H9 (cell line): ENCODE measurements around the gene ACTL8. TPM values are rescaled to one million over a fixed set of nuclear protein-coding genes. Genes with fewer than 3 reads are reported as not detected.

ENCODE experiments used
- DNase-seq: peaks from one replicate; pipeline ENCODE4 v3.0.0-alpha.2; 2017
- H2AFZ ChIP-seq: one replicate; pipeline ENCODE4 v1.6.1; 2013; ENCODE audit warnings: mild to moderate bottlenecking, low read length, control low read depth, moderate library complexity
- H2AK5ac ChIP-seq: 2 replicates; pipeline ENCODE4 v1.6.1; 2013; ENCODE audit warnings: low read length, control low read depth, mixed read lengths; ENCODE audit not compliant: insufficient read length
- H2BK120ac ChIP-seq: one replicate; pipeline ENCODE4 v1.6.1; 2013; ENCODE audit warnings: low read depth, mild to moderate bottlenecking, low read length, control low read depth, inconsistent platforms; ENCODE audit not compliant: poor library complexity, severe bottlenecking
- H2BK12ac ChIP-seq: 2 replicates; pipeline ENCODE4 v1.6.1; 2013; ENCODE audit warnings: low read length, control low read depth, mixed read lengths, low read depth; ENCODE audit not compliant: insufficient read length
- H2BK15ac ChIP-seq: 2 replicates; pipeline ENCODE4 v1.6.1; 2013; ENCODE audit warnings: low read depth, low read length, control low read depth
- H2BK20ac ChIP-seq: one replicate; pipeline ENCODE4 v1.6.1; 2013; ENCODE audit warnings: low read depth, mild to moderate bottlenecking, low read length, control low read depth, inconsistent platforms; ENCODE audit not compliant: poor library complexity, severe bottlenecking
- H2BK5ac ChIP-seq: 2 replicates; pipeline ENCODE4 v1.6.1; 2013; ENCODE audit warnings: low read length, control low read depth, mixed read lengths; ENCODE audit not compliant: insufficient read length
- H3K14ac ChIP-seq: 2 replicates; pipeline ENCODE4 v1.6.1; 2013; ENCODE audit warnings: low read length, control low read depth; ENCODE audit not compliant: insufficient read depth
- H3K18ac ChIP-seq: 2 replicates; pipeline ENCODE4 v1.6.1; 2013; ENCODE audit warnings: low read depth, mild to moderate bottlenecking, mixed read lengths, low read length, control low read depth; ENCODE audit not compliant: insufficient read length
- H3K23ac ChIP-seq: 2 replicates; pipeline ENCODE4 v1.6.1; 2013; ENCODE audit warnings: low read length, control low read depth, mixed read lengths, low read depth; ENCODE audit not compliant: insufficient read length
- H3K23me2 ChIP-seq: 2 replicates; pipeline ENCODE4 v1.6.1; 2013; ENCODE audit warnings: low read depth, mild to moderate bottlenecking, mixed read lengths, low read length, control low read depth; ENCODE audit not compliant: insufficient read length, poor library complexity, severe bottlenecking
- H3K27ac ChIP-seq: 2 replicates; pipeline ENCODE4 v1.5.1; 2013; ENCODE audit warnings: low read length, control low read depth, mixed read lengths, low read depth; ENCODE audit not compliant: insufficient read length
- H3K27me3 ChIP-seq: 2 replicates; pipeline ENCODE4 v1.6.1; 2013; ENCODE audit warnings: low read length, control low read depth, inconsistent platforms; ENCODE audit not compliant: insufficient read depth
- H3K4ac ChIP-seq: 2 replicates; pipeline ENCODE4 v1.6.1; 2013; ENCODE audit warnings: low read depth, mild to moderate bottlenecking, control low read depth, inconsistent platforms, low read length, moderate library complexity
- H3K4me1 ChIP-seq: 2 replicates; pipeline ENCODE4 v1.6.1; 2013; ENCODE audit warnings: low read length, control low read depth, inconsistent platforms; ENCODE audit not compliant: insufficient read depth
- H3K4me2 ChIP-seq: 2 replicates; pipeline ENCODE4 v1.6.1; 2013; ENCODE audit warnings: low read length, control low read depth, mixed read lengths; ENCODE audit not compliant: insufficient read length, insufficient read depth
- H3K56ac ChIP-seq: 2 replicates; pipeline ENCODE4 v1.6.1; 2013; ENCODE audit warnings: low read depth, mild to moderate bottlenecking, mixed read lengths, low read length, control low read depth; ENCODE audit not compliant: insufficient read length
- H3K79me1 ChIP-seq: 2 replicates; pipeline ENCODE4 v1.6.1; 2013; ENCODE audit warnings: low read depth, mild to moderate bottlenecking, moderate library complexity, low read length, control low read depth, inconsistent platforms; ENCODE audit not compliant: insufficient read depth, poor library complexity, severe bottlenecking
- H3K79me2 ChIP-seq: 2 replicates; pipeline ENCODE4 v1.6.1; 2013; ENCODE audit warnings: low read length, control low read depth, inconsistent platforms; ENCODE audit not compliant: insufficient read depth
- H3K9ac ChIP-seq: 2 replicates; pipeline ENCODE4 v1.6.1; 2013; ENCODE audit warnings: low read length, control low read depth, mixed read lengths; ENCODE audit not compliant: insufficient read length; ENCODE audit errors: extremely low read depth
- H3K9me3 ChIP-seq: one replicate; pipeline ENCODE4 v1.6.1; 2013; ENCODE audit warnings: low read depth, low read length, inconsistent platforms; ENCODE audit not compliant: control insufficient read depth
- H3T11ph ChIP-seq: one replicate; pipeline ENCODE4 v1.6.1; 2013; ENCODE audit warnings: mild to moderate bottlenecking, low read length, control low read depth, inconsistent platforms
- H4K20me1 ChIP-seq: one replicate; pipeline ENCODE4 v1.6.1; 2013; ENCODE audit not compliant: control insufficient read depth, insufficient read length, insufficient read depth
- H4K5ac ChIP-seq: 2 replicates; pipeline ENCODE4 v1.6.1; 2013; ENCODE audit warnings: low read depth, mild to moderate bottlenecking, mixed read lengths, low read length, control low read depth; ENCODE audit not compliant: insufficient read length
- H4K8ac ChIP-seq: replicated peaks from 2 replicates; pipeline ENCODE4 v1.6.1; 2013; ENCODE audit warnings: low read length, control low read depth, mixed read lengths, low read depth; ENCODE audit not compliant: insufficient read length
- H4K91ac ChIP-seq: 2 replicates; pipeline ENCODE4 v1.6.1; 2013; ENCODE audit warnings: low read depth, mild to moderate bottlenecking, moderate library complexity, mixed read lengths, low read length, control low read depth; ENCODE audit not compliant: insufficient read length
- H3K27ac Mint-ChIP-seq, 3 experiments: 2 replicates in 2 of 3; 3 replicates in 1 of 3; pipeline ENCODE4 v1.8.0; 2020 to 2021; ENCODE audit warnings: mixed read lengths in 3 of 3, mild to moderate bottlenecking in 1 of 3, moderate library complexity in 1 of 3
- H3K27me3 Mint-ChIP-seq: 2 replicates; pipeline ENCODE4 v1.8.0; 2021; ENCODE audit warnings: low read depth, mild to moderate bottlenecking, moderate library complexity, mixed read lengths
- H3K36me3 Mint-ChIP-seq, 3 experiments: 2 replicates in 2 of 3; 3 replicates in 1 of 3; pipeline ENCODE4 v1.8.0; 2020 to 2021; ENCODE audit warnings: low read depth in 3 of 3, mixed read lengths in 3 of 3; ENCODE audit not compliant: insufficient read depth in 1 of 3
- H3K4me1 Mint-ChIP-seq, 2 experiments: 2 replicates each; pipeline ENCODE4 v1.8.0; 2020; ENCODE audit warnings: mixed read lengths in 2 of 2
- H3K4me3 Mint-ChIP-seq, 2 experiments: 2 replicates in 1 of 2; 3 replicates in 1 of 2; pipeline ENCODE4 v1.8.0; 2020 to 2021; ENCODE audit warnings: mild to moderate bottlenecking in 2 of 2, mixed read lengths in 2 of 2, moderate library complexity in 1 of 2
- H3K9me3 Mint-ChIP-seq, 2 experiments: 2 replicates in 1 of 2; 3 replicates in 1 of 2; pipeline ENCODE4 v1.8.0; 2020; ENCODE audit warnings: mild to moderate bottlenecking in 2 of 2, mixed read lengths in 2 of 2, moderate library complexity in 1 of 2
- WGBS: extraction: QIAGEN DNeasy Blood & Tissue Kit; methylation state at CpG from one replicate; pipeline ENCODE4 v1.1.7; 2013; ENCODE audit warnings: missing lambda C conversion rate, low lambda C conversion rate, mixed read lengths; ENCODE audit not compliant: insufficient read length; ENCODE audit errors: extremely low coverage; 5-methylcytosine and 5-hydroxymethylcytosine counted together
- total RNA-seq: library from RNA; stranded (reverse); gene quantifications from 2 replicates; pipeline ENCODE4 v1.2.1, GENCODE V29; 2021
- TF ChIP-seq, protein P1 (sequence below): fragments of 200-600 bp; sonication (generic); conservative IDR thresholded peaks from 3 replicates; pipeline ENCODE4 v1.8.0; 2021; ENCODE audit warnings: antibody characterized with exemption, mild to moderate bottlenecking

The ACTL8 gene
- total RNA-seq, 1 experiment from 2014 or later, result not detected

- H3K27me3 Mint-ChIP-seq, result peaks cover 20% of the 10 kb centered on the region
- no peak overlapping the region for H3K4me2 ChIP-seq
Measured at GRCh38 chr1:17875171-17875881, 120.2 kb downstream of the ACTL8 start.

More at GRCh38 chr1:17875171-17875881, 120.2 kb downstream of the ACTL8 start:
- H3K27ac Mint-ChIP-seq, result no peak overlapping the region
- Histone ChIP-seq H3K4me1 (no peaks in the 10 kb centered on the region), H2BK5ac (no peak overlapping the region), H3K56ac (no peak overlapping the region), H3T11ph (no peak overlapping the region), H4K5ac (no peak overlapping the region), H3K27ac (no peak overlapping the region), H3K27me3 (no peaks in the 10 kb centered on the region), H3K9ac (no peak overlapping the region), H4K8ac (no peak overlapping the region), H3K4ac (no peak overlapping the region), H2AFZ (no peak overlapping the region), H3K79me1 (no peaks in the 10 kb centered on the region), H2BK20ac (no peak overlapping the region), H3K9me3 (no peaks in the 10 kb centered on the region), H3K79me2 (no peaks in the 10 kb centered on the region), H3K23ac (no peak overlapping the region), H4K20me1 (no peaks in the 10 kb centered on the region), H2BK15ac (no peak overlapping the region), H2AK5ac (no peak overlapping the region), H2BK12ac (no peak overlapping the region), H2BK120ac (no peak overlapping the region), H3K18ac (no peak overlapping the region), H4K91ac (no peak overlapping the region), H3K23me2 (no peaks in the 10 kb centered on the region), H3K14ac (no peak overlapping the region; the same call in 1 of the 2 replicates)
- TF ChIP-seq, protein P1, sequence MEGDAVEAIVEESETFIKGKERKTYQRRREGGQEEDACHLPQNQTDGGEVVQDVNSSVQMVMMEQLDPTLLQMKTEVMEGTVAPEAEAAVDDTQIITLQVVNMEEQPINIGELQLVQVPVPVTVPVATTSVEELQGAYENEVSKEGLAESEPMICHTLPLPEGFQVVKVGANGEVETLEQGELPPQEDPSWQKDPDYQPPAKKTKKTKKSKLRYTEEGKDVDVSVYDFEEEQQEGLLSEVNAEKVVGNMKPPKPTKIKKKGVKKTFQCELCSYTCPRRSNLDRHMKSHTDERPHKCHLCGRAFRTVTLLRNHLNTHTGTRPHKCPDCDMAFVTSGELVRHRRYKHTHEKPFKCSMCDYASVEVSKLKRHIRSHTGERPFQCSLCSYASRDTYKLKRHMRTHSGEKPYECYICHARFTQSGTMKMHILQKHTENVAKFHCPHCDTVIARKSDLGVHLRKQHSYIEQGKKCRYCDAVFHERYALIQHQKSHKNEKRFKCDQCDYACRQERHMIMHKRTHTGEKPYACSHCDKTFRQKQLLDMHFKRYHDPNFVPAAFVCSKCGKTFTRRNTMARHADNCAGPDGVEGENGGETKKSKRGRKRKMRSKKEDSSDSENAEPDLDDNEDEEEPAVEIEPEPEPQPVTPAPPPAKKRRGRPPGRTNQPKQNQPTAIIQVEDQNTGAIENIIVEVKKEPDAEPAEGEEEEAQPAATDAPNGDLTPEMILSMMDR, result no peak
- H3K9me3 Mint-ChIP-seq, result peaks cover 0 to 2% of the 10 kb centered on the region in 2 experiments; a peak in 2 of 5 replicates
- WGBS, result no CpG with 5 or more reads among the region's 5 CpGs
- H3K4me1 Mint-ChIP-seq, result peaks cover 15 to 21% of the 10 kb centered on the region in 2 experiments
- DNase-seq, result no peak
- no peak overlapping the region for H3K4me3 Mint-ChIP-seq
- H3K36me3 Mint-ChIP-seq, result peaks cover 0 to 4% (median 0%) of the 10 kb centered on the region in 3 experiments; a peak in 2 of 7 replicates
